Measurements from ENCODE around the gene TLE3. TPM values are rescaled to one million over a fixed set of nuclear protein-coding genes. Genes with fewer than 3 reads are reported as not detected.

The TLE3 gene
- total RNA-seq, 1 donor from 2014 or later = 34.7 TPM

DNA sequence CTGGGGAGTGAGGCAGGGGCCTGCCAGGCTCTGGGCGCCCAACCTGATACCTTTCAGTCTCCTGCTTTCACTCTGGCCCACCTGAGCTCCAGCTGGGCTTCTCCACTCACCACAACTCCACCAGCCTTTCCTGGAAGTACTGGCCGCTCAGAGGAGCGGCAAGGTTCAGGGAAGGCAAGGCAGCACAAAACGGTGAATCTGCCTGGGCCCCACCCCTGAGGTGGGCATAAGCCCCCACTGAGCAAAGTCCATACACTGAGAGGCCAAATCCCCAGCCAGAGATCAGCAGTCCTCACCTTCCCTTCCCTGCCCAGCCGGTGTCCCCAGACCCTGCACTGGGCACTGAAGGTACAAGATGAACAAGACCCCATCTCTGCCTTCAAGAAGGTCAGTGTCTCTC, 70.7 kb downstream of the TLE3 start:
- DNase-seq = no peak

DNA sequence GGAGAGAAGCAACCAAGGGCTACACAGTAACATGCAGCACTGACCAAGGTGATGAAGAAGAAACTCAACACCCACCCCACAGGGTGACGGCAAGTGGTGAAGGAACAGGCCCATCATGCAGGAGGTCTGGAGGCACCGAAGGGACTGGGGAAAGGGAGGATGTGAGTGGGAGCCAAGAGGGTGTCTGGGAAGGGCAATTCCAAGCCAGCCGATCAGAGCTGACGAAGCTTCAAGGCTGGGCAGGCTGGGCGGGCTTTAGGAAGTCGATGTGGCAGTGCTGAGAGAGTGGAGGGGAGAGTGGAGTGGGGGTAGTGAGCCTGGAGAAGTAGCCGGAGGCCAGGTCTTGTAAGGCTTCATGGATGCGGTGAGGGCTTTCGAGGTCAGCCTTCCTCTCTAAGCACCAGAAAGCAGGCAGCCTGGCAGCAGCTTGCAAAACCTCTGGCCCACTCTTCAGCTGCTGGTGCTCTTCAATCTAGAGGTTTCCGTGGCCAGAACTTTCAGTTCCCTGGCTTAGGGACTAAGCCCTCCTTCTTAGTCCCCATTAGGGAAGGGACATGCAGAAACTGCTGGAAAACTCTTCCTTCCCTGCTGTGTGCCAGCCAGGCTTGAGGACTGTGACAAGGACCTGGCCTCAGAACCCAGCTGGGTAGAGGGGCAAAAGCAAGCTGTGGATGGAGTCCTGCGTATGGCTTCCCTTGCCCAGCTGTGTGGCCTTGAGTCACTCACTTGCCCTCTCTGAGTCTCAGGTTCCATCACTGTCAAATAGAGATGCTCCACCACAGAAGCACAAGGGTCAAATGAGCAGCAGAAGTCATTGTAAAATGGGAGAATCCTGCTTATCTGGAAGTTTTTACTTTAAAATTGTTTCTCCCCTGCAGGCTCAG, 72.1 kb downstream of the TLE3 start:
- peak; percentile 93 for DNase-seq

DNA sequence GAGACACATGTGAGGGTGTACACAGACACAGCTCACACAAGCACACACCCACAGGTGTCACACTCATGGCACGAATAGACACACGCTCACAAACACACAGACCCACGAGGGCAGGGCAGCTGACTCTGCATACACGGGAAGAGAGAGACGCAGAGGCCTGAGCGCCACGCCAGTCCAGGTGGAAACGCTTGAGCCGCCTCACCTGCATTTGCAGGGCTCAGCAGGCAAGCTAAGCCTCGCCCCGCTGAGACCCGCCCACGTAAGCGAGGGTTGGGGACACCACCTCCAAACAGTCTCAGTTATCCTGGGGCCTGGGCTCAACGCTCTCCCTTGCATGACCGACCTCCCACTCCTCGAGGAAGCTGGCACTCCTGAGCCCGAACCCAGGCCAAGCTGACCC, 73.2 kb downstream of the TLE3 start:
- no peak for DNase-seq

DNA sequence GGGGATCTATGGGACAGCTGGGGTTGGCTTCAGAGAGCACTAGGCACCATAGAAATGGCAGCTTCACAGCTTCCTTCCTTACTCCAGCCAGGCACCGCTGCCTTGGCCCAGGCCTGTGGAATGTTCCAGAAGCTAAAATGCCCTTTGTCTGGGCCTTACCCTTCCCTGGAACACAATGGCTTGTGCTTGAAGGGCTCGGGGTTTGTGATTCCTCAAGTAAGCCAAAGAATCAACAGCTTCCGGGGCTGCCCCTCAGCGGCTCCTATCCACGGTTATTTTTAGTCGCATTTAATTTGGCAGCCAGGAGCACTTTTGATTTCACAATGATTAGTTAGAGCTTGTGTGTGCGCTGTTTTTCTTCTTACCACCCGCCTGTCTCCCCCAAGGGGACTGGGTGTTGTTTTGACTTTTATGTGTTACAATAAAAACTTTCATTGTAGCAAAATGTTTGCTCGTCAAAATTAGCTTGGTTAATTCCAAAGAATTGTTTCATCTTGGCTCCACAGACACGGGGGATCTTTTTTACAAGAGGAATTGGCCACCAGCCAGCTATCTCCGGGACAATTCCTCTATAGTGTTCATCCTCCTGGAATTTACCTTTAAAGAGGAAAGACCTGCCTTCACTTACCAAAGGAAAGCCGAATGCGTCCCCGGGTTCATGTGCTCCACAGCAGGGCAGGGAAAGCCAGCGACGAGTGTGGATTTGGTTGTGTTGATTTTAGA, 73.8 kb downstream of the TLE3 start:
- DNase-seq = peak; percentile 84

DNA sequence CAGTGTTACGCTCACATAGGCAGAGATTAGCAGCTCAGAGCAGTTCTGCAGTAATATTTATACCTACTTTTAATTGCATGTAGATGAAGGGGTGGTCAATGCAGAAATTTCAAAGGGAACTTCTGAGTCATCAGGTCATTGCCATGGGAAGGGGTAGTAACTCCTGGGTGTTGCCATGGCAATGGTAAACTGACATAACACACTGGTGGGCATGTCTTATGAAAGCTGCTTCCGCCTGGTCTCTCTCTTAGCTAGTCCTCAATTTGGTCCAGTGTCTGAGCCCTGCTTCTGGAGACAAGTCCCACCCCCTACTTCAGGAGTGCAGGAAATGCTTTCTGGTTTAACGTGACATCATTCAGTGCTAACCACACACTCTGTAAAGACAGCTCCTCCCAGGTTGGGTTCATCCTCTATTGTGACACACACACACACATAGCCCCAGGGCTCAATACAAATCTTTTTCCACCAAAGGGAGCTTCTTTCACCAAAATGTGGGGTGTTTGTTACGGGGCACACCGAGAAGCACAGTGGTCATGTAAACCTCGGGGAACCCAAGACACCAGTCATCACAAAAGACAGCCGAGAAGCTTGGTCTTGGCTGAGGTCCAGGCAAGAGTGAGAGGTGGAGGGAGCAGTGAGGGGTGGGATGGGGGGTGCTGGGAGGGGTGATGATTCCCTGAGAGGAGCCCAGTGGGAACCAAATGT, 74.5 kb downstream of the TLE3 start:
- peak; percentile 53 for DNase-seq

DNA sequence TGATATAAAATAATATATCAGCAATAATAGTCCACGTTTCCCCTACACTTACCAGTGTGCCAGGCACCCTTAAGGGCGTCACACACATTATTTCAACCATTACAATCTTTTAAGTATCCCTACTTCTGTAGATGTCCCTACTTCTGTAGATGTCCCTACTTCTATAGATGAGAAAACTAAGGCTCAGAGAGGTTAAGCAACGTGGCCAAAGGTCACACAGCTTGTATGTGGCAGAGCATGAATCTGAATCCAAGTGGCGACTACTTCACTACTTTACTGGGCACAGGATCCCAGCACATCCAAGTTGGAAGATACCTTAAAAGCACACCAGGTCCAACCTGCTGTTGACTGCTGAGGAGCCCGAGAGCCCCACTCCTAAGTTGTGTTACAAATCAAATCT, 77.5 kb downstream of the TLE3 start:
- no peak for DNase-seq

DNA sequence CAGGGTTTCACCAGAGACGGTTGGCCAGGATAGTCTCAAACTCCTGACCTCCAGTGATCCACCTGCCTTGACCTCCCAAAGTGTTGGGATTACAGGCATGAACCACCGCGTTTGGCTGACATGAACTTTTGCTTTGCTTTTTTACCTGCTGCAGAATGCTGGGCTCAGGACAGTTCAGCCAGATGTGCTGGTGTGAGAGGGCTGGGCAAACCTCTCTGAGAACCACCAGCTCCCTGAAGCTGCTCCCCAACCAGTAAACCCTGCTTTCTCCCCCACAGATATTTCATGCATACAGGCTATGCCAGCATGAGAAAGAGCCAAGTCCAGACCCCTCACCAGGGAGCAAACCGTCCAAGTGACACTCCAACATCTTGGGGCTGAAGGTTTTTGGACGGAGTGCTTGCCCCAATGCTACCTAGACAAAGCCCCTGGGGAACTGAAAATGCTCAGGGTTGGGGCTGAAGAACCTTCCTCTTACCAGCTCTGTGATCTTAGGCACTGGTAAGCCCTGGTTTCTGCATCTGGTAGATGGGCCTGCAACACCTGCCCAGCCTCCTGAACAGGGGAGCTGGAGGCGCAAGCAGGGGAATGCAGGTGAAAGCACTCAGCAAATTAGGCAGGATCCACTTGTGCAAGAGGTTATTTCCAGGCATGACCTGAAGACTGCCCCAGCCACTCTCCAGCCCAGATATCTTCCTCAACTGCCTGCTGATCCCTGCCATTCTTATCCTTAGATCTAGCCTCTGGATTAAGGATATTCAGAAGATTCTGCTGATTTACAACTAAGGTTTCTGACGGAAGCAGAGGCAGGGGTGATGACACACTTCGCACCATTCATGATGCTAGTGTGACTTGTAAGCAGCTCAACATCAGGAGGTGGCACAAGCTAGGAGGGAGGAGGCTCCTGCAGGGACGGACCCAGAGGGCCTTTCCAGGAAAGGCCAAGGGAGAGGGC, 78.8 kb downstream of the TLE3 start:
- DNase-seq = no peak

DNA sequence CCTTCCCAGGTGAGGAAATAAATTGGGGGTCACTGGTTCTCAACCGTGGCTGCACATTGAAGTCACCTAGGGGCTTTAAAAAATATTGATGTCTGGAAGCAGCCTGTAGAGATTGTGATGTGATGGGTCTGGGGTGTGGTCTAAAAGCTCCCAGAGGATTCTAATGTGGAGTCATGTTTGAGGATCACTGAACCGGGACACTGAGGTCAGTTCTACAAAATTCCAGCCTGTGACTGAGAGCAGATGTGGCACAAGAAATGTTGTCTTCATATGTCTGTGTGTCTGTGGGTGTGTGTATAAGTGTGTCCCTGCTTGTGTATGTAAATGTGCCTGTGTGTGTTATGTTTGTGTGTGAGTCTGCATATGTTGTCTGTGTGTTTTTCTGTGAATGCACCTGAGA, 79.9 kb downstream of the TLE3 start:
- DNase-seq = no peak

DNA sequence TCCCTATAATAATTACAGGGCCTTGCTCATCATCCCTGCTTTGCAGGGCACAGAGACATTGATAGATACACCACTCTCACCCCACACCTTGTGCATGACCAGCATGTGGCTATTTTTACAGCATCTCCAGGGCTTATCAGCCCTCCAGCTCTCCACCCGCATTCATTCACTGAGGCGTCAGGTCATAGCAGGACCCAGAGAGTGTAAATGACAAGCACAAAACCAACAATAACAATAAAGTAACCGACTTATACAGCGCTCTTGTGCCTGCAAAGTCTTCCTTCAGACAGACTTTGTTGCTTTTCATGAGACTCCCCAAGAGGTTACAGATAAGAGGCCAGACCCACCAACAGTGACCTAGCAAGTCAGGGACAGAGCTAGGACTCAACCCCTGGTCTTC, 80.7 kb downstream of the TLE3 start:
- no peak for DNase-seq

DNA sequence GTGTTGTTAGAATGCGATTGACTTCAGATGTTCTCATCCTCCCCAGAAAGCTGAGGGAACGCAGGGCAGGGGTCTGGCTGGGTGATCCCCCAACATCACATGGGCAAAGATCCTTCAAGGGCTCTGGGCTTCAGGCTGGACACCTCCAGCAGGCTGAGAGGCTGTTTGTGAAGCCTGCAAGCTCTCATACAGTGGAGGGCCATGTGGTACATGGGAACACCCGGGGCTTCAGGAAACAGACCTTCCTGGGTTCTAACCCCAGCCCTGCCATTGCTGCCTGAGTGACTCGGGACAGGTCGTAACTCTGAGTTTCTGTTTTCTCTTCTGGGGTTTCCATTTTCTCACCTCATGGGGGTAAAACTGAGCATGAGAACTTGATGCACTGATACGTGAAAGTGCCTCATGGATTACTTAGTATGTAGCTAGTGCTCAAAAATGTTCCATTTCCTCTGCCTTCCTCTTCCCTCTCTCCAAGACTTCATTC, 81.2 kb downstream of the TLE3 start:
- no peak for DNase-seq

DNA sequence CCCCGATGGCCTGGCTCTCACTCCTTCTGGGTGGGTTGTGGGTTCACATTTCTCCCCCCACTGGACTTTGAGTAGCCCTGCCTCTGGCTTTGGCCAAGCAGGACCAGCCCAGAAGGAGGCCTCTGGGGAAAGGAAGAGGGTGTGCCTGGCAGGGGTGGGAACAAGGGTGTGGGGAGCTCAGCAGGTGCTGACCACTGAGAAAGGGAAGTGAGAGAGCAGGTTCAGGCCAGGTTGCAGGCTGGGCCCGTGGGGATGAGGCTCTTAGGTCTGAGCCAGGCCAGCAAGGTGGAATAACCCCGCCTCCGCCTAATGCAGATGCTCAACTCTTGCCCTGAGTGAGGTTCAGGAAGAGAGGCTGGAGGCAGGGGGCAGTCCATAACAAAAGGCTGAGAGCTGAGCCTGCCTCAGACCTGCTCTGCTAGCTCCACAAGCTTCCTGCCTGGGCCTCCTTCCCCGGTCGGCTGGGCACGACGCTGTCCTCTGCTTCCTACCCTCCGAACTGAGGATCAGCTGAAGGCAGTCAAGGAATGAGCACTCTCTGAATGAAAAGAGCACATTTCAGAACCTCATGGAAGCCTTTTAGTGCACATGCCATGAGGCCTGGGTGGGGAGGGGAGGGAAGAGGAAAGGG, 82.7 kb downstream of the TLE3 start:
- no peak for DNase-seq

DNA sequence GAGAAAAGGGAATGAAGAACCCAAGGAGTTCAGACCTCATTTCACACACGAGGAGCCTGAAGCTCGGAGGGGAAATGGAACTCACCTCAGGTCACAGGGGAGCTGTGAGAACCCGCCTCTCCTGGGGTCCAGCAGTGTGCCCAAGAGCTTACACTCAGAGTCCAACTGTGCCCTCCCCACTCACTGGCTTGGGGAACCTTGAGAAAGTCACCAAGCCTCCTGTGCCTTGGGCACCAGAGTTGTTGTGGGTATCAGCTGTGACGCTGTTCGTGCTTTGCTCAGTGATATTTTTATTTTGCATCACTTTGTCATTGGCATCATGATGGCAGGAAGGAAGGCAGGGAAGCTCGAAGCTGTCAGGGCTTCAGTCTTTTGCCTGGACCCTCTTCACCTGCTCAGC, 83.4 kb downstream of the TLE3 start:
- DNase-seq = no peak

DNA sequence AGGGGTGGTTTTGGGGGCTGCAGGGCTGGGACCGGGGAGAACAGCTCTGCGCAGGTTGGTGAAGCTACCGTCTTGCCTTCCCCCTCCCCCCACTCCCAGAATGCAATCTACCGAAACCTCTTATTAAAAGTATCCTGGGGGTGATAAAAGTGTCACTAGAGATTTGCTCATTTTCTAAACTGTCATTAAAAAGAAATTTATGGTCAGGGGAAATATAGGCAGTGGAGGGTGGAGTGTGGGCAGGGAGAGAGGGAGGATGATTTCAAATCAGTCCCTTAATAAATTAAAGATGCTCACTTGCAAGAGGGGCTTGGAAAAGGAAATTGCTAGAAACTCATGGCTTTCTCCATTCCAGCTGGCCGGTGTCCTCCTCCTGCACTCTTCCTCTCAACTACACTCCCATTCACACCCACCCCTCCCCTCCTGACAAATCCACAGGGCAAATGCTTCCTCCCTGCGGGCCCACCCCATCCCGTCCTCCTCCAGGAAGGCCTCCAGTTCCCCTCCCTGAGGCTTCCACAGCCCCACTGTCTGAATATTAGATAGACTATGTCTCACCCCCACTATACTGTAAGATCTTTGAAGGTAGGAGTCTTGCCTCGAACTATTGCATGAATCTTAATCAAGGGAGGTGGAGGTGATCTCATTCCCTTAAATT, 83.9 kb downstream of the TLE3 start:
- no peak for DNase-seq

DNA sequence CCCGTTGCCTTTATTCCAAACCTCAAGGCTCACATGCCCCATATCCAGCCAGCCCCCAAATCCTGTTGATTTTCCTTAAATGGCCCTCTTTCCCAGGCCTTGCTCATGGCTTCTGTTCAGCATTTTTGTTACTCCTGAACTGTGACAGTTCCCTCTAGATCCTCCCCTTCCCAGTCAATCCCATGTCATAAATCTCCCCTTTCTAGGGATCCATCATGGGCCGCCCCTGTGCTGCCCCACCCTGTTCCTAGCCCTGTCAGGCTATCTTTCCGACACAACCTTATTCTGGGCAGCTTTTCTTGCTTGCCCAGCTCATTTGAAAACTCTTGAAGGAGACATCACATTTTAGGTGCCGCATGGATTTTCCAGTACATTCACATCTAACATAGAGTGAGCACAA, 84.8 kb downstream of the TLE3 start:
- no peak for DNase-seq

DNA sequence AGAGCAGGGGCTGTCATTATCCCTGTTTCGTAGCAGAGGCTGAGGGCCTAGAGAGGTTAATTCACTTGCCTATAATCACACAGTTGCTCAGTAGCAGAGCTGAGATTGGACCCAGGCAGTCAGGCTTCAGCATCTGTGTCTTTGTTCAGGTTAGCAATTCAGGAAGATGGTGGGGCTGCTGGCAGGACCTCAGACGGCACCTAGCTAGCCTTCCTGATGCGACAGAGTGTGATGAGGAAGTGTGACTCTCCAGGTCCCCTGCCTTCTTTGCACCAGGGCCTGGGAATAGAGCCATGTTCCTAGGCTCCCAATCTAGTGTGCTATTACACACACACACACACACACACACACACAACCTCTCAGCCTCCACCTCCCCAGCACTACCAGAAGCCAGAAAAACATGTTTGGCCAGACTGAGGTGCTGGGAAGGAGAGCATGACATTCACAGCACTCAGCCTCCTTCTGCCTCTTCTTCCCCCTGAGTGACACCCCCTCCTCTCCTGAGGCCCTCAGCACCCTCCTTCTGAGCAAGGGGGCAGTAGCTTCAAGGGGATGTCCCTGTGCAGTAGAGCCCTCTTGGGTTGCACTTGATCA, 88.9 kb downstream of the TLE3 start:
- no peak for DNase-seq

DNA sequence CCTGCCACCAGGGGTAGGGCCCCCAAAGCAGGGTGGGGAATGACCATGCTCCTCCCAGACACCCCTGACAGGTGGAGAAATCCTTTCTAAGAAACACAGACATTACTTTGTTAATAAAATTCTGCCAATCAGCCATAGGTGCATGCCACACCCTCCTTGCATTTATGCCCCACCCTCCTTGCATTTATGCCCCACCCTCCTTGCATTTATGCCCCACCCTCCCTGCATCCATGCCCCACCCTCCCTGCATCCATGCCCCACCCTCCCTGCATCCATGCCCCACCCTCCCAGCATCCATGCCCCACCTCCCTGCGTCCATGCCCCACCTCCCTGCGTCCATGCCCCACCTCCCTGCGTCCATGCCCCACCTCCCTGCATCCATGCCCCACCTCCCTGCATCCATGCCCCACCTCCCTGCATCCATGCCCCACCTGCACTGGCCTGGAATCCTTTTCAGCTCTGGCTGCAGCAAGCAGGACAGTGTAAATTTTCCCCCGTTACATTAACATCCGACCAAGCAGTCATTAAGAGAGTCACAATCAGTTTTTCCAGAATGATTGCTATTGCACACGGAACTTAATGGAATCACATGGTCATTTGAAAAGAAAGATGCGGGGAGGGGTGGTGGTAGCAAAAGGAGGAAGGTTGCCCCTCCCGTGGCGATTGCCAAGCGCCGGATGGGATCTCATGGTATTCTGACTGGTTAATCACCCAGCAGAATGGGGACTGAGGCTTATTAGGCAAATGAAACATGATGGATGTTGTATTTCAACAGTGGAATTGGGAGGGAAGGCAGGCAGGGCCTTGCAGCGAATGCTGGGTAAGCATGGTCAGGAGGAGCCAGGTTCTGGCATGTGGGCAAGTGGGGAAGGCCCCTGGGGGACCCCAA, 91.2 kb downstream of the TLE3 start:
- no peak for DNase-seq

DNA sequence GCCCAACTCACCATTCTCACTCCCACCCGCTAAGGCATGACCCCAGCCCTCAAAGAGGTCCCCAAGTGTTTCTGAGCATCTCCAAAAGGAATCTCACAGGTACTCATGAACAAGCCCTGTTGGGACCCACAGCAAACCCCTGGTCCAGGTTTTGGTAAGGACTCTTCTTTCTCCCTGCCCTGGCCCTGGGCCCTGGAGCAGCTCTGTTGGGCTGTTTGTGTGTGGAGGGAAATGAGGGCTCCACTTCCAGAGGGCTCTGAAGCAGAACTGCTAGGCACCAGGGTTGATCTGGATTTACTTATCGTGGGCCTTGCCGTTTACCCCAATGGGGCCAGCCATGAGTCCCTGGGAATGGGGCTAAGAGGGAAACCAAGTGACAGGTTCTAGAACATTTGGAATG, 92.9 kb downstream of the TLE3 start:
- no peak for DNase-seq

DNA sequence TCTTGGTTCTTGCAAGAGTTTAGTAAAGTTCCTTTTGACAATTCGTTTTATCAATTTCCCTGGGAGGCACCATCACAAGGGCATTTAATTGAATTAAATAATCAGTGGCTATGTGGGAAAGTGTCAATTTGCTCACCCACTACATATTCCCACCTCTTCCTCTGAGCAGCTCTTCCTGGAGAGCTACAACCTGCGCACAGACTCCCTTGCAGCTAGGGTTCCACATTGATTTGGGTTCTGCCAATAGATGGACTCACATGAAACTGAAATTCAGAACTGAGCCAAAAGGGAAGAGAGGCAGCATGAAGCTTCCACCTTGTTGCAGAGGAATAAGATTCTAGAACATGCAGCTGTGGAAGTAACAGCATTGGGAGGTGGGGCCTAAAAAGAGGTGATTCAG, 94.8 kb downstream of the TLE3 start:
- DNase-seq = no peak

DNA sequence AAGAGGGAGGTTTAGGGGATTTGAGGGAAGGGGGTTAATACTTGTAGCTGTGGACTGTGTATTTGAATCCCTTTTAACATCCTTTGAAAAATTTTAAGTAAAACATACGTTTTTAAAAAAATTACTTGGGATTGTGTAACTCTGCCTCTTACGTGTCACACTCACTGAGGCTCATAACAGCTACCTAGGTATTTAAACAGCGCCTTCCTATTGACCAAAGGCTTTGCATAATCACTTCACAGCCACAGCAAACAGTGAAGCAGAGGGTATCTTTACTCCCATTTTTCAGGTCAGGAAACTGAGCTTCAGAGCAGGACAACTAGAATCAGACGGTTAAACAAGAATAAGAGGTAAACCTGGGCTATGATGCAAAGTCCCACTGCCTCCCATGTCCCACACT, 95.9 kb downstream of the TLE3 start:
- no peak for DNase-seq

Measured in tongue (tissue), 2 donors.